Endothelial cell (in vitro differentiated cells): Measurements from ENCODE around the gene FMO1. TPM values are rescaled to one million over a fixed set of nuclear protein-coding genes. Genes with fewer than 3 reads are reported as not detected.

Experiments
- DNase-seq: peaks from one replicate; pipeline ENCODE4 v3.0.0; 2021; ENCODE audit warnings: low spot score
- H3K27ac Mint-ChIP-seq: one replicate; pipeline ENCODE4 v1.8.0; 2021; ENCODE audit warnings: mixed read lengths, inconsistent platforms; ENCODE audit not compliant: unreplicated experiment
- H3K27me3 Mint-ChIP-seq: one replicate; pipeline ENCODE4 v1.8.0; 2021; ENCODE audit warnings: mild to moderate bottlenecking, moderate library complexity, mixed read lengths, inconsistent platforms; ENCODE audit not compliant: unreplicated experiment
- H3K36me3 Mint-ChIP-seq: one replicate; pipeline ENCODE4 v1.8.0; 2021; ENCODE audit warnings: mild to moderate bottlenecking, low read depth, mixed read lengths, inconsistent platforms; ENCODE audit not compliant: unreplicated experiment
- H3K4me1 Mint-ChIP-seq: one replicate; pipeline ENCODE4 v1.8.0; 2021; ENCODE audit warnings: mild to moderate bottlenecking, mixed read lengths, inconsistent platforms; ENCODE audit not compliant: unreplicated experiment
- H3K4me3 Mint-ChIP-seq: one replicate; pipeline ENCODE4 v1.8.0; 2021; ENCODE audit warnings: mild to moderate bottlenecking, mixed read lengths, inconsistent platforms; ENCODE audit not compliant: unreplicated experiment
- H3K9me3 Mint-ChIP-seq: one replicate; pipeline ENCODE4 v1.8.0; 2021; ENCODE audit warnings: mixed read lengths, inconsistent platforms; ENCODE audit not compliant: unreplicated experiment
- total RNA-seq: library from RNA; stranded (reverse); fragmentation: NEBNext Ultra II Directional; extraction: Animal tissue kit (Norgen Biotek cat#: 25700); gene quantifications from one replicate; pipeline ENCODE4 v1.2.1, GENCODE V29; 2021; ENCODE audit not compliant: unreplicated experiment
- TF ChIP-seq, protein P1 (sequence below): fragments of 200-600 bp; sonication (generic); IDR thresholded peaks from one replicate; pipeline ENCODE4 v1.5.0; 2021; ENCODE audit warnings: antibody characterized with exemption; ENCODE audit not compliant: unreplicated experiment

FMO1 gene
- total RNA-seq, 1 donor from 2014 or later: not detected

DNA sequence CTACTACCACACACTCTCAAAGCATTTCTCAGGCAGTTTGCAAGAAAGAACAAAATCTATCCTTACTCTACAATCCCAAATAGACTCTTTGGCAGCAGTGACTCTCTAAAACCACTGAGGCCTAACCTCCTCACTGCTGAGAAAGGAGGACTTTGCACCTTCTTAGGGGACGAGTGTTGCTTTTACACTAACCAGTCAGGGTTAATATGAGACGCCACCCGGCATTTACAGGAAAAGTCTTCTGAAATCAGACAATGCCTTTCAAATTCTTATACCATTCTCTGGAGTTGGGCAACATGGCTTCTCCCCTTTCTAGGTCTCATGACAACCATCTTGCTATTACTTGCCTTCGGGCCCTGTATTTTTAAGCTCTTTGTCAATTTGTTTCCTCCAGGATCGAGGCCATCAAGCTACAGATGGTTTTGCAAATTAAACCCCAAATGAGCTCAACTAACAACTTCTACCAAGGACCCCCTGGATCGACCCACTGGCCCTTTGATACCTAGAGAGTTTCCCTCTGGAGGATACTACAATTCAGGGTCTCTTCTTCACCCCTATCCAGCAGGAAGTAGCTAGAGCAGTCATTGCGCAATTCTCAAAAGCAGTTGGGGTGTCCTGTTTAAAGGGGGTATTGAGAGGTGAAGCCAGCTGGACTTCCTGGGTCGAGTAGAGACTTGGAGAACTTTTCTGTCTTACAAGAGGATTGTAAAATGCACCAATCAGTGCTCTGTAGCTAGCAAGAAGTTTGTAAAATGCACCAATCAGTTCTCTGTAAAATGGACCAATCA, 63.7 kb downstream of the FMO1 start:
- DNase-seq: no peak
- Mint-ChIP-seq H3K4me3 (no peak overlapping the region), H3K36me3 (no peaks in the 10 kb centered on the region), H3K27me3 (peaks cover 5% of the 10 kb centered on the region), H3K4me1 (peaks cover 4% of the 10 kb centered on the region), H3K27ac (no peak overlapping the region), H3K9me3 (no peaks in the 10 kb centered on the region)
- TF ChIP-seq, protein P1, sequence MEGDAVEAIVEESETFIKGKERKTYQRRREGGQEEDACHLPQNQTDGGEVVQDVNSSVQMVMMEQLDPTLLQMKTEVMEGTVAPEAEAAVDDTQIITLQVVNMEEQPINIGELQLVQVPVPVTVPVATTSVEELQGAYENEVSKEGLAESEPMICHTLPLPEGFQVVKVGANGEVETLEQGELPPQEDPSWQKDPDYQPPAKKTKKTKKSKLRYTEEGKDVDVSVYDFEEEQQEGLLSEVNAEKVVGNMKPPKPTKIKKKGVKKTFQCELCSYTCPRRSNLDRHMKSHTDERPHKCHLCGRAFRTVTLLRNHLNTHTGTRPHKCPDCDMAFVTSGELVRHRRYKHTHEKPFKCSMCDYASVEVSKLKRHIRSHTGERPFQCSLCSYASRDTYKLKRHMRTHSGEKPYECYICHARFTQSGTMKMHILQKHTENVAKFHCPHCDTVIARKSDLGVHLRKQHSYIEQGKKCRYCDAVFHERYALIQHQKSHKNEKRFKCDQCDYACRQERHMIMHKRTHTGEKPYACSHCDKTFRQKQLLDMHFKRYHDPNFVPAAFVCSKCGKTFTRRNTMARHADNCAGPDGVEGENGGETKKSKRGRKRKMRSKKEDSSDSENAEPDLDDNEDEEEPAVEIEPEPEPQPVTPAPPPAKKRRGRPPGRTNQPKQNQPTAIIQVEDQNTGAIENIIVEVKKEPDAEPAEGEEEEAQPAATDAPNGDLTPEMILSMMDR: no peak

DNA sequence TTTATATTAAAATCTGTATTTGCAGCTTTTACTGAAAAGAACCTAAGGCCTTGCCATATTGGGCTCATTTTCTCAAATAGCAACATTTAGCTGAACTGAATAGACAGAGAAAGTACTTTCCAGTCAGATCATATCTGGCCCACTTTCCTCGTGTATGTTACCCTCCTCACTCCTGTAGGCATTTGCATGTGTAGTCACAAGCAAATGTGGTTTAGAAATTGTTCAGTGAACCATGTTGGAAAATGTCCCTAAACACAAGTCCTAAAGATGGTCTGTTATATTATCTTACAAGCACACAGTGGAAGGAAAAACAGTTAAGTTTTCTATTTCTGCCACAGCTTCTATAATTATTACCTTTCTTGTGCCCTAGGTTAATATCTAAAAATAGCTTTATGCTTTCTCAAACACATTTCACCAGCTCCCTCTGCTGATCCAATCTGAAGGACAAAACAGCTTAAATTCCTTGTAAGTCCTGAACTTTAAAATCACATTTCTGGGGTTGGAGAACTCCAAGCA, 65.1 kb downstream of the FMO1 start:
- Mint-ChIP-seq H3K27me3 (peaks cover 5% of the 10 kb centered on the region), H3K4me3 (no peak overlapping the region), H3K4me1 (peaks cover 4% of the 10 kb centered on the region), H3K9me3 (no peaks in the 10 kb centered on the region), H3K36me3 (no peaks in the 10 kb centered on the region), H3K27ac (no peak overlapping the region)
- TF ChIP-seq, protein P1: no peak
- DNase-seq: no peak

DNA sequence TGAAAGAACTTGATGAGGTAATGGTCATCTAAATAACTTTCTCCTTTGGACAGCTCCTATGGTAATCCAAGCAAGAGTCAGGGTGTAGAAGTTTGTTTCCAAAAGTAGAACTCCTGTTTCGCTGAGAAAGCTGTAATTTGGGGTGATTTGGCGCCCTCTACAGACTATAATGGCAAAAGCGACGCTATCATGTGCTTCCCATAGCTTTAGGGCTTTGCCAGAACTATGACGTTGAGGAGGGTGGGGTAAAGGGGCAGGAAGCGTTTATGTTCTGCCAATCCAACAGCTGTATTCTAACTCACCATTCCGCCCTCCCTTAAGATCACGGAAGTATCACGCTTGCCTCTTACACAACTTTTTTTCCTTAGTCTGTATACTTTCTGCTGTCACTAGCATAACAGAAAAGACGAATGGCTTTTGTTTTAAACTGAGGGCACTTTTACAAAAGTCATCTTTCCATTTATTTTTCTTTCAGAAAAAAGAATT, 65.6 kb downstream of the FMO1 start, which contains the start of gene FMO4:
TSS of gene FMO4 (plus strand) at position 349 of the 486 bp plus-strand sequence. CDS start 5,643 bp downstream, outside the sequence.
- H3K27ac Mint-ChIP-seq: peak within 1 kb of the TSS; percentile 92

DNA sequence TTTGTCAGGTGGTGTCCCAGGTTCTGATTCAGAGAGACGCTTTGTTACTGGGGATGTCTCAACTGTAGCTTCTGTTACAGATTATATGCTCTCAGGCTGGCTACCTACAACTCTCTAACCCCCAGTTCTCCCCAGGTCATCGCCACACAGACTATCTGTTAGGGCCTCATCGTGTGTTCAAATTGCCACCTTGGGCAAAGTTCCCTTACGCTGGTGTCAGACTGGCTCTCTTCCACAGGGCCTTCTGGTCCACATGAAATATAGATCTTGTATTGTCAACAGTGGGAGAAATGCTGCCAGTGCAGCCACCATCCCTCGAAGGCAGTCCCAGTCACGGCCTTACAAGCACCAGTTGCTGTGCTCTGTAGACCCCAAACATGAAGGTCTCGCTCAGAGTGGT, 81.0 kb downstream of the FMO1 start:
- Mint-ChIP-seq H3K4me1 (no peaks in the 10 kb centered on the region), H3K27ac (no peak overlapping the region), H3K4me3 (no peak overlapping the region), H3K36me3 (no peaks in the 10 kb centered on the region), H3K27me3 (no peaks in the 10 kb centered on the region), H3K9me3 (no peaks in the 10 kb centered on the region)
- TF ChIP-seq, protein P1: no peak
- no peak for DNase-seq

More for the DNA sequence above, 65.6 kb downstream of the FMO1 start, which contains the start of gene FMO4:
- Mint-ChIP-seq H3K36me3 (no peaks in the 10 kb centered on the region), H3K27me3 (peaks cover 5% of the 10 kb centered on the region), H3K4me1 (peaks cover 4% of the 10 kb centered on the region), H3K9me3 (no peaks in the 10 kb centered on the region), H3K4me3 (peak within 1 kb of the TSS; percentile 59)
- DNase-seq: peak; percentile 79
- TF ChIP-seq, protein P1: peak; percentile 75
